Activated CD4-positive, alpha-beta T cell treated with anti-CD3 and anti-CD28 coated beads, Interleukin-2, amount 50 U/mL, for 24 hours (primary cell): ENCODE results near the gene DPT.

ENCODE experiments used
- DNase-seq, 2 donors: peaks; one replicate each; pipeline ENCODE4 v3.0.0-alpha.2; 2020; ENCODE audit warnings: low read depth in 1 of 2, low spot score in 1 of 2

DPT gene

GRCh38 chr1:168706391-168706992, 22.5 kb downstream of the DPT start:
- DNase-seq: no peak

GRCh38 chr1:168700575-168701268, 28.3 kb downstream of the DPT start:
- DNase-seq: no peak

- DNase-seq: no peak
Measured at GRCh38 chr1:168698453-168698852, 30.6 kb downstream of the DPT start.

- no peak for DNase-seq
Measured at GRCh38 chr1:168697356-168698126, 31.5 kb downstream of the DPT start.

- DNase-seq: no peak
Measured at GRCh38 chr1:168696125-168696760, 32.8 kb downstream of the DPT start.

DNA sequence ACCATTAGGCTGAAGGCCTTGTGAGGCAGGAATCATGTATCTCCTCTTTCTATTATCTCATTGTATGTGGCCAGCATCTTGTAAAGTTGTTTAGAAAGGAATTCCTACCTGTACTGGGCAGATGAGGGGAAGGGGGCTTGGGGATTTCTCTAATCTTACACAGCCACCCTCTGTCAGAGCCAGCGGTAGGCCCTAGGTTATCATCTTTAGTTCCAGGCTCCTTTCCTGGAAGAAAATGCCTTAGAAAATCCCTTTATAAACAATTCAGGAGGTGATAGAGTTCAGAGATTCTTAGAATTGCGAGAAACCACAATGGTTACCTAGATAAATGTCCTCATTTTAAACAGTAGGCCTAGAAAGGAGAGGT, 35.2 kb downstream of the DPT start:
- no peak for DNase-seq

- no peak for DNase-seq
Measured at GRCh38 chr1:168693197-168693871, 35.7 kb downstream of the DPT start.

DNA sequence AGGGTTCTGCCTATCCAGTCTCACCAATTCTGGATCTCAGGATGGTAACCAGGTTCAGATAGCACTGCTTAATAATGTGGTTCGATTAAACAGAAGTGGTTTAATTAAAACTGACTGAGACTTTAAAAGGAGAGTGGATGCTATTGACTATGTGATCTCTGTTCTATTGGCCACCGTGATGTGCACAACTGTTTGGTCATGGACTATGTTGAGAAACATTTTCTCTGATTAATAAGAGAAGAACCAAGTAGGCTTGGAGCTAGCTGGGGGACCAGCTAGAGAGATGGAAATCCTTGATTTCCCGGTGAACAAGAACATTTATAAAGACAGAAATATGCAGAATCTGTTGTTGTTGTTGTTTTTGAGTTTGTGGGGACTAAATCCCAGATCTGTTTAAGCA, 36.5 kb downstream of the DPT start:
- no peak for DNase-seq

DNA sequence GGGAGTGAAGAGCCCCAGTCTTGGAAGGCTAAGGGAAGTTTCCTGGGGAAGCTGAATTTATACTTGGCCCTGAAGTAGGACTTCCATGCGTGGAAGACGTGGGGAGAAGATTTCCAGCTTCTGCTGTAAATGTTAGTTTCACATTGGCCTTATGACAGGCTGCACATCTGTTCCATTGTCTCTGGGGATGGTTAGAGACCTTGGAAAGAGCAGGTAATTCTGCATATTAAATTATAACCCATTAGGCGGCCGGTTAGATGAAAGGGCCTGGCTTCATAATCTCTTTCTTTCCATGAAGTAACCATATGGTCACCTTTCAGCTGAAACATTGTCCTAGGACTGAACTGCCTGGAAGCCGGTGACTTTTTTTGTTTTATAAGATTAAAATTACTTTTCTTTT, 37.5 kb downstream of the DPT start:
- no peak for DNase-seq

DNA sequence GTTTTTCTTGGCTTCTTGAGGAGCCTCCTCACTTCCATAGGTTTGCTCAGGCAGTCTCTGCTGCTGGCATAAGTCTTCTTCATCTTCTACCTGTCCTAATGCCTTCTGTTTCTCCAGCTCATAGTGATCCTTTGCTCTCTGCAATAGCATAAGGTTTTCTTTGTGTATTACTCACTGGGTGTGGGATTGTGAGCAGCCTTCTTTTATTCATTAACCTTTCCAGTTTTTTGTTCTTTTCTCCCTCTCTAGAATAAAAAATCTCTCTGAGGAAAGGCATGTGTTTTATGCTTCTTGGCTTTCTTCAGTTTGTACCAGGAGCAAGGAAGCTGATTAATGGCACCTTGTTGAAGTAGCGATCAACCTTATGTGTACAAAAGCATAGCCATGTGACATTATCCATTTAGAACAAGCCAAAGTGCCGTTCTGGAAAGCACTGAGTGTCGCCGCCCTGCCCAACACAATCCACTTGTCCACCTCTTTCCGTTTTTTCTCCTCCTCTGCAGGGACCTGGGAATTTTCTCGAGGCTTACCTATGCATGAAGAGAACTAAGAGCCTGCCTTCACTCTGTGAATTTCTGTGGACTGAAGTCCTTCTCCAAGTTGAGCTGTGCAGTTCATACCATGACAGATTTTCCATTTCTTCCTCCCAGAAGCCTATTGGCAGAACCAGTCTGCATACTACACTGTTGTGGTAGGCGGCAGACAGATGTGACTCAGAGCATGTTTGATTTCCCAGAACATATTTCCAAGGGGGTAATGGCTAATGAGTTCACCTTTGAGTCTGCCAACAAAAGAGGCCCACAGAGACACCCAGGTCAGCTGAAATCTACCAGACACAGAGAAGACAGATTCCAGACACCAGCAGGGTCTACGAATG, 39.0 kb downstream of the DPT start:
- DNase-seq: no peak

DNA sequence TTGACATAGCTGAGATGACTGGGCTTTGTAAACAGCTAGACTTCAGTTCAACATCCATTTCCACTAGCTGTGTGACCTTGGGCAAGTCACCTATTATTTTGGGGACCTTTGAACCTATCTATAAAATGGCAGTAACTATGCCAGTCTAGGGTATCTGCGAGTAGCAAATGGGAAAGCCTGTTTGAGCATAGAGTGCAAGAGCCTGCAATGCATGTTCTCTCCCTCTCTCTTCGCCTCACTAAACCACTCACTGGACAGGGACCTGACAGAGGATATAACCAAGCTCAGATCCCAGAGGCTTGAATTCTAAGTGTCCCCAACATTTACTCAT, 39.7 kb downstream of the DPT start:
- DNase-seq: no peak

DNA sequence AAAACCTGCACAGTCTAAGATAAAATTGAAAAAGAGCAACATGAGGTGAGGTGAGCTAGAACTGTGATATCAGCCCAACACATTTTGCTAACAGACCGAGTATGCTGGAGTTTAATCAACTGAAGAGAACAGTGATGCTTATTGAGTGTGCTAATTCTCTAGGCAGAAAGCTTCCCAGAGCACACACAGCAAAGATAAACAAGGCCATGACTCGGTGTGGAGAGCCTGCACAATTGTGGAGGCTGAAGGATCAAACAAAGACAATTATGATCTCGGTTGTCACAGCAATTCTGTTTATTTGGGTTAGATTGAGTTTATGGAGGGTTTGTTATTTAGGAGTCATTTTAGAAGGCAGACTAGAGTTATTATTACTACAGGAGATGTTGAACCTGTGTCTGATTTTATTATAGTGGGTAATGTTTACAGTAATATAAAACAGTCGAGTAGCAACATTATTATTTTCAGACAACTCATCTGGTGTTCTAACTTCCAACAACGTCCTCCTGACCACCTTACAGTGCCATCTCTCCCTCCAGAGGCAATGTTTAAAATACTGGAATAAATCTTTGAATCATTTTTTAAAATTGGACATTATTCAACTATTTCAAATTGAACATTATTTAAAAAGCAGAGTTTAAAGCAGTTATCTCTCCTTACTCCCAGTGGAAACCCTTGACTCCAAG, 40.2 kb downstream of the DPT start:
- DNase-seq: no peak

DNA sequence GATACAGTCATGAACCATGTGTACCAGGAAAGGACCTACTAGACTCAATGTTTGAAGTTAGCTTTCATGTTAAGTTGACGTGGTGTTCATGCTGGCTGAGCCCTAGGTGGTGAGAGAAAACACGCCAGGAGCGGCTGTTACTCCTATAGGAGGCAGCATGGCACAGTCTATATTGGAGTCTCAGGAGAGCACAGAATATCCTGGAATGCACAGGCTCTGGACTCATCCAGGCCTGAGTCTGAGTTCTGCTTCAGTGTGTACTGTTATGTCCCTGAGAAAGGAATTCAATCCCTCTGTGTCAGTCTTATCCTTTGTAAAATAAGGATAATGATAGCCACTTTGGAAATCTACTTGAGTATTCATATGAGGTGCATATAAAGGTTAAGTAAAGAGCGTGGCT, 41.2 kb downstream of the DPT start:
- no peak for DNase-seq

- DNase-seq: no peak
Measured at GRCh38 chr1:168686666-168687065, 42.3 kb downstream of the DPT start.

DNA sequence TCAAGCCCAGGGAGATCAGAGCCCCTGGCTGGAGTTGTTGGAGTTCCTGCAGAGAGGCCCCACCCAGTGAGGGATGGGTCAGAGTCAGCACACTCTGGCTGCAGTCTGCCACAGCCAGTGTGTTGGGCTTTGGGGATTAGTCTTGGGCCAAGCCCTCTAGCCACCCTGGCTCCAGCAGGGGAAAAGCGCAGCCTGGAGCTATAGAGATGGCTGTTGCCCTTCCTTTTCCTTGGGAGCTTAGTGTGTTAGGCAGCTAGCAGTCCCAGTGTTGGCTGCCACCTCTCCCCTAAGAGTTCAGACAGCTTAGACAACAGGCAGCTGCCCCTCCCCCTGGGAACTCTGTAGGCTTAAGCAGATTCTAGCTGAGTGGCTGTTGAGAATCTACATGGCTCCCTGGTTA, 45.1 kb downstream of the DPT start:
- no peak for DNase-seq

GRCh38 chr1:168676861-168677260, 52.1 kb downstream of the DPT start:
- DNase-seq: no peak

DNA sequence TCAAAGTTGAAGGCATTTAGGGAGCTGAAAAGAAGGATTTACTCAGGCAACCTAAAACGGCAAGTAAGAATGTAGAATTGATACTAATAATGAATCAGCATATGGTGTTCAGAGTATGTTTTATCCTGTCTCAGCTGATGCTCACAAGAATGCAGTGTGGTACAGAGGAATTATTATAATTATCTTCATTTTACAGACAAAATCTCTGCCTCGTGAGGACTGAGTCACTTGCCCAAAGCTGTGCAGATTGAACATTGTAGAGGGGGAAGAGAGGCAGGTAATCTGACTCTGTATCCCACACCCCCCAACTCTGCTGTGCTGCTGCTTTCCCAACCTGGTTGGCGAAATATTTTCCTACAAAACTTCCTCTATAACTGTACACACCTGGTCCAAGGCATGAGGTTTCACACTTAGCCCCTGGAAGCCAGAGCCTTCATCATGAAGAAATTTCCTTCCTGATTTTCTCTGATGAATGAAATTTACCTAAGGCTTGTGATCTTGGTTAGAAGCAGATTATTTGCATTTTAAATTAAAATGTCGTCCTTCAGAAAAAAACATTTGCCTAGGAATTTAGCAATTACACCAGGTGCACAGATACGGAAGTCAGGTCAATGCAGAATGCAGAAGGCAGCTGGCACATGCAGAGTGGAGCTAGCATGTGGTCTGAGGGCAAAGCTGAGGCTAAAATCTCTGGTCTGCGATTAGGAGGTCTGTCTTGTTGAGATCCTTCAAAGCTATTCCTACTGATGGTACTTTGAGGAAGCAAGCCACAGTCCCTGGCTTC, 52.8 kb downstream of the DPT start:
- DNase-seq: no peak

GRCh38 chr1:168673974-168674683, 54.9 kb downstream of the DPT start:
- no peak for DNase-seq

DNA sequence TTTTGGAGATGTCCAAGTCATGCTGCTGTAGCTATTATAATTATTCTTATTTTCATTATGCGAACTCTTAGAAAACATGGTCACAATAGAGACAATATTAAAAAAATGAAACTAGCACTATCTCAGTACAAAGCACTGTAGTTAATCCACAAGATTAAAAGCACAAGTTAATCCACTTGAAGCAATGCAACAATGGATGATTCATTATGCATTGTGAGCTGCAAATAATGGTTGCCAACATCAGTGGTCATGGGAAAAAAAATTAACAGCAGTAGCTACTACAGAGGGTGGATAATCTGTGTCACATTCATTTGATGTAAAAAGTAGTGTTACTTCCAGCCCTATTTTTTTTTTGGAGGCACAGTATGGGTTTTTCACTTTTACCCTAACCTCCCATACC, 56.7 kb downstream of the DPT start:
- no peak for DNase-seq
